GM19328 (cell line): ENCODE results near the gene MYOM1.
"Not testable (repeated sequence)": the region's sequence is repeated elsewhere in the genome, so short reads cannot be mapped to it uniquely, and the experiment has no call there.

Experiments
- ATAC-seq: cut with Tn5 transposase; IDR thresholded peaks from one replicate; pipeline ENCODE4 v1.9.1; 2021; ENCODE audit warnings: mild to moderate bottlenecking, moderate library complexity; ENCODE audit not compliant: unreplicated experiment

Gene MYOM1

GRCh38 chr18:3221496-3221895, 1.7 kb upstream of the MYOM1 start:
- no peak for ATAC-seq

- not testable (repeated sequence) for ATAC-seq
Observed at GRCh38 chr18:3220868-3221267, 1.1 kb upstream of the MYOM1 start.

GRCh38 chr18:3219241-3219630, 532 bp downstream of the MYOM1 start:
- no peak for ATAC-seq

GRCh38 chr18:3218819-3219218, 949 bp downstream of the MYOM1 start:
- no peak for ATAC-seq

GRCh38 chr18:3217948-3218647, 1.7 kb downstream of the MYOM1 start:
- ATAC-seq = no peak

GRCh38 chr18:3216987-3217386, 2.8 kb downstream of the MYOM1 start:
- no peak for ATAC-seq

- no peak for ATAC-seq
Observed at GRCh38 chr18:3214855-3215637, 4.7 kb downstream of the MYOM1 start.

GRCh38 chr18:3213300-3214059, 6.3 kb downstream of the MYOM1 start:
- ATAC-seq = no peak

- ATAC-seq = no peak
Observed at GRCh38 chr18:3212657-3213056, 7.1 kb downstream of the MYOM1 start.

GRCh38 chr18:3211236-3211992, 8.4 kb downstream of the MYOM1 start:
- ATAC-seq = no peak

GRCh38 chr18:3209859-3210569, 9.8 kb downstream of the MYOM1 start:
- no peak for ATAC-seq

- no peak for ATAC-seq
Observed at GRCh38 chr18:3207565-3207964, 12.2 kb downstream of the MYOM1 start.

- no peak for ATAC-seq
Observed at GRCh38 chr18:3205239-3205638, 14.5 kb downstream of the MYOM1 start.

- no peak for ATAC-seq
Observed at GRCh38 chr18:3199942-3200645, 19.7 kb downstream of the MYOM1 start.

GRCh38 chr18:3198260-3198860, 21.4 kb downstream of the MYOM1 start:
- ATAC-seq = not testable (repeated sequence)

GRCh38 chr18:3194947-3195612, 24.7 kb downstream of the MYOM1 start:
- ATAC-seq = no peak

- no peak for ATAC-seq
Observed at GRCh38 chr18:3193331-3193730, 26.4 kb downstream of the MYOM1 start.

GRCh38 chr18:3192752-3193151, 27.0 kb downstream of the MYOM1 start:
- no peak for ATAC-seq

GRCh38 chr18:3192286-3192685, 27.5 kb downstream of the MYOM1 start:
- ATAC-seq = no peak
